HEK293 (cell line): ENCODE measurements around the gene DBN1.
A peak's percentile ranks its signal among the peaks of the same experiment; 100 is the strongest.

Source experiments
- BCL11A ChIP-seq: fragments of 450-650 bp; formaldehyde crosslinking; IDR thresholded peaks from 2 replicates; pipeline ENCODE4 v1.5.1; 2016; ENCODE audit warnings: low read depth, missing biosample characterization, missing genetic modification characterization
- BCL11B ChIP-seq: fragments of 450-650 bp; formaldehyde crosslinking; IDR thresholded peaks from 2 replicates; pipeline ENCODE4 v1.5.1; 2016; ENCODE audit warnings: low read depth, missing biosample characterization, missing genetic modification characterization
- BCL6B ChIP-seq: fragments of 450-650 bp; formaldehyde crosslinking; IDR thresholded peaks from 2 replicates; pipeline ENCODE4 v1.5.1; 2017; ENCODE audit warnings: missing biosample characterization, missing genetic modification characterization
- GLI4 ChIP-seq: fragments of 450-650 bp; formaldehyde crosslinking; IDR thresholded peaks from 2 replicates; pipeline ENCODE4 v1.5.1; 2016; ENCODE audit warnings: missing biosample characterization, missing genetic modification characterization
- HOXD13 ChIP-seq: sonication (generic); formaldehyde crosslinking; IDR thresholded peaks from 2 replicates; pipeline ENCODE4 v1.8.0; 2022; ENCODE audit warnings: missing genetic modification reagents, borderline replicate concordance
- IKZF3 ChIP-seq: fragments of 450-650 bp; IDR thresholded peaks from 2 replicates; pipeline ENCODE4 v1.5.0; 2018; ENCODE audit warnings: missing biosample characterization, mild to moderate bottlenecking, missing genetic modification characterization, moderate library complexity
- KLF17 ChIP-seq: fragments of 450-650 bp; formaldehyde crosslinking; IDR thresholded peaks from 2 replicates; pipeline ENCODE4 v1.5.1; 2016; ENCODE audit warnings: missing biosample characterization, missing genetic modification characterization
- MEIS1 ChIP-seq: sonication (generic); formaldehyde crosslinking; IDR thresholded peaks from 2 replicates; pipeline ENCODE4 v1.8.1; 2022; ENCODE audit warnings: missing genetic modification reagents, mild to moderate bottlenecking, borderline replicate concordance
- MZF1 ChIP-seq: fragments of 450-650 bp; formaldehyde crosslinking; IDR thresholded peaks from 2 replicates; pipeline ENCODE4 v1.5.1; 2017; ENCODE audit warnings: missing biosample characterization, missing genetic modification characterization, borderline replicate concordance
- OSR2 ChIP-seq: fragments of 450-650 bp; formaldehyde crosslinking; IDR thresholded peaks from 2 replicates; pipeline ENCODE4 v1.5.1; 2016; ENCODE audit warnings: missing biosample characterization, missing genetic modification characterization
- PRDM1 ChIP-seq: fragments of 450-650 bp; formaldehyde crosslinking; IDR thresholded peaks from 2 replicates; pipeline ENCODE4; 2016; ENCODE audit warnings: missing biosample characterization, missing genetic modification characterization
- RBAK ChIP-seq: fragments of 450-650 bp; formaldehyde crosslinking; IDR thresholded peaks from 2 replicates; pipeline ENCODE4 v1.5.1; 2016; ENCODE audit warnings: missing biosample characterization, missing genetic modification characterization
- SALL2 ChIP-seq: fragments of 450-650 bp; formaldehyde crosslinking; IDR thresholded peaks from 2 replicates; pipeline ENCODE4 v1.5.0; 2017; ENCODE audit warnings: missing biosample characterization, mild to moderate bottlenecking, missing genetic modification characterization, borderline replicate concordance
- TCF7L2 ChIP-seq: IDR thresholded peaks from 2 replicates; pipeline ENCODE4 v1.6.1; 2011; ENCODE audit warnings: low read depth, mild to moderate bottlenecking, inconsistent platforms, low read length, moderate library complexity, borderline replicate concordance
- WT1 ChIP-seq: fragments of 450-650 bp; formaldehyde crosslinking; IDR thresholded peaks from 2 replicates; pipeline ENCODE4 v1.5.1; 2016; ENCODE audit warnings: missing biosample characterization, missing genetic modification characterization
- ZBTB21 ChIP-seq: fragments of 450-650 bp; formaldehyde crosslinking; IDR thresholded peaks from 2 replicates; pipeline ENCODE4 v1.5.1; 2017; ENCODE audit warnings: missing biosample characterization, missing genetic modification characterization
- ZBTB7A ChIP-seq: fragments of 450-650 bp; formaldehyde crosslinking; IDR thresholded peaks from 2 replicates; pipeline ENCODE4 v1.5.1; 2016; ENCODE audit warnings: low read depth, missing biosample characterization, missing genetic modification characterization
- ZNF121 ChIP-seq: fragments of 450-650 bp; formaldehyde crosslinking; IDR thresholded peaks from 2 replicates; pipeline ENCODE4 v1.5.1; 2016; ENCODE audit warnings: missing biosample characterization, missing genetic modification characterization
- ZNF138 ChIP-seq: fragments of 450-650 bp; formaldehyde crosslinking; IDR thresholded peaks from 2 replicates; pipeline ENCODE4 v1.5.1; 2016; ENCODE audit warnings: missing biosample characterization, missing genetic modification characterization, borderline replicate concordance
- ZNF146 ChIP-seq: fragments of 450-650 bp; formaldehyde crosslinking; IDR thresholded peaks from 2 replicates; pipeline ENCODE4 v1.5.1; 2016; ENCODE audit warnings: missing biosample characterization, missing genetic modification characterization
- ZNF169 ChIP-seq: fragments of 450-650 bp; formaldehyde crosslinking; IDR thresholded peaks from 2 replicates; pipeline ENCODE4 v1.5.1; 2016; ENCODE audit warnings: missing biosample characterization, missing genetic modification characterization
- ZNF19 ChIP-seq: fragments of 450-650 bp; formaldehyde crosslinking; IDR thresholded peaks from 2 replicates; pipeline ENCODE4; 2016; ENCODE audit warnings: missing biosample characterization, missing genetic modification characterization, low read depth
- ZNF274 ChIP-seq, 2 experiments: fragments of 200-500 bp in 1 of 2; fragments of 450-650 bp in 1 of 2; sonication (Bioruptor generic) in 1 of 2; formaldehyde crosslinking in 1 of 2; IDR thresholded peaks; 2 replicates each; pipeline versions ENCODE4 v1.5.1 to v1.6.1; 2014 to 2016; ENCODE audit warnings: borderline replicate concordance in 1 of 2, inconsistent platforms in 1 of 2, low read length in 1 of 2, missing biosample characterization in 1 of 2, missing genetic modification characterization in 1 of 2
- ZNF513 ChIP-seq: fragments of 450-650 bp; IDR thresholded peaks from 2 replicates; pipeline ENCODE4 v1.5.1; 2018; ENCODE audit warnings: missing biosample characterization, missing genetic modification characterization
- ZNF544 ChIP-seq: fragments of 450-650 bp; formaldehyde crosslinking; IDR thresholded peaks from 2 replicates; pipeline ENCODE4 v1.5.0; 2017; ENCODE audit warnings: missing biosample characterization, missing genetic modification characterization
- ZNF560 ChIP-seq: fragments of 450-650 bp; formaldehyde crosslinking; IDR thresholded peaks from 2 replicates; pipeline ENCODE4 v1.5.1; 2017; ENCODE audit warnings: missing biosample characterization, missing genetic modification characterization, borderline replicate concordance
- ZNF580 ChIP-seq: fragments of 450-650 bp; formaldehyde crosslinking; IDR thresholded peaks from 2 replicates; pipeline ENCODE4 v1.5.1; 2016; ENCODE audit warnings: missing biosample characterization, missing genetic modification characterization
- ZNF585B ChIP-seq: fragments of 450-650 bp; formaldehyde crosslinking; IDR thresholded peaks from 2 replicates; pipeline ENCODE4 v1.5.1; 2016; ENCODE audit warnings: missing biosample characterization, missing genetic modification characterization
- ZNF629 ChIP-seq: fragments of 450-650 bp; formaldehyde crosslinking; IDR thresholded peaks from 2 replicates; pipeline ENCODE4 v1.5.1; 2017; ENCODE audit warnings: missing biosample characterization, missing genetic modification characterization
- ZNF654 ChIP-seq: fragments of 450-650 bp; formaldehyde crosslinking; IDR thresholded peaks from 2 replicates; pipeline ENCODE4 v1.5.1; 2016; ENCODE audit warnings: low read depth, missing biosample characterization, missing genetic modification characterization
- ZNF658 ChIP-seq: fragments of 450-650 bp; formaldehyde crosslinking; IDR thresholded peaks from 2 replicates; pipeline ENCODE4; 2016; ENCODE audit warnings: missing biosample characterization, missing genetic modification characterization
- ZNF747 ChIP-seq: fragments of 450-650 bp; formaldehyde crosslinking; IDR thresholded peaks from 2 replicates; pipeline ENCODE4 v1.5.1; 2016; ENCODE audit warnings: missing biosample characterization, missing genetic modification characterization
- ZNF837 ChIP-seq: fragments of 450-650 bp; formaldehyde crosslinking; IDR thresholded peaks from 2 replicates; pipeline ENCODE4 v1.5.1; 2016; ENCODE audit warnings: missing biosample characterization, missing genetic modification characterization
- ZSCAN16 ChIP-seq: fragments of 450-650 bp; formaldehyde crosslinking; IDR thresholded peaks from 2 replicates; pipeline ENCODE4 v1.5.1; 2016; ENCODE audit warnings: missing biosample characterization, missing genetic modification characterization
- ZSCAN18 ChIP-seq: fragments of 450-650 bp; formaldehyde crosslinking; IDR thresholded peaks from 2 replicates; pipeline ENCODE4 v1.5.1; 2016; ENCODE audit warnings: missing biosample characterization, missing genetic modification characterization

DBN1 gene

GRCh38 chr5:177516601-177517568 is 43.5 kb upstream of the DBN1 start, which contains the start of gene DDX41 (continued):
- peak; percentile 97 for TF ChIP-seq IKZF3 (tag by site-specific recombination)
- peak; percentile 75 for TF ChIP-seq ZNF513 (tag by site-specific recombination)
- TF ChIP-seq ZSCAN18: no peak
- no peak for TF ChIP-seq MEIS1 (CRISPR knock-in tag)
- TF ChIP-seq ZNF121 (tag by site-specific recombination): no peak
- no peak for TF ChIP-seq HOXD13 (CRISPR knock-in tag)
- TF ChIP-seq OSR2 (tag by site-specific recombination): no peak; the same call in 1 of the 2 replicates
- peak; percentile 96 for TF ChIP-seq ZNF580 (tag by site-specific recombination)
- TF ChIP-seq ZNF138 (tag by site-specific recombination): no peak
- no peak for TF ChIP-seq ZNF747 (tag by site-specific recombination)
- TF ChIP-seq KLF17 (tag by site-specific recombination): peak; percentile 93
- no peak for TF ChIP-seq ZNF146 (tag by site-specific recombination)
- TF ChIP-seq RBAK (tag by site-specific recombination): no peak
- no peak for TF ChIP-seq TCF7L2
- no peak; the same call in 1 of the 2 replicates for TF ChIP-seq ZBTB21 (tag by site-specific recombination)
- TF ChIP-seq ZSCAN16: no peak
- TF ChIP-seq ZNF658 (tag by site-specific recombination): no peak
- no peak for TF ChIP-seq BCL11A (tag by site-specific recombination)
- TF ChIP-seq ZNF274 (IDR thresholded peaks at IDR 0.05; ENCODE audit: low read length): no peak
- TF ChIP-seq ZNF274 (tag by site-specific recombination; IDR thresholded peaks at IDR 0.05; ENCODE audit: borderline replicate concordance): no peak
- TF ChIP-seq ZNF654 (tag by site-specific recombination): no peak
- TF ChIP-seq BCL11B (tag by site-specific recombination): no peak
- TF ChIP-seq GLI4 (tag by site-specific recombination): no peak
- no peak for TF ChIP-seq BCL6B (tag by site-specific recombination)
- 0 out of 2 replicates have a peak, but pooled peaks have one; percentile 38 for TF ChIP-seq ZBTB7A (tag by site-specific recombination)
- TF ChIP-seq WT1 (tag by site-specific recombination): peak; percentile 52
- no peak for TF ChIP-seq ZNF560
- TF ChIP-seq ZNF585B (tag by site-specific recombination): no peak
- peak; percentile 94 for TF ChIP-seq ZNF629 (tag by site-specific recombination)
- TF ChIP-seq PRDM1: no peak
- no peak for TF ChIP-seq ZNF19
- TF ChIP-seq ZNF837 (tag by site-specific recombination): 0 out of 2 replicates have a peak, but pooled peaks have one; percentile 32
- no peak for TF ChIP-seq SALL2
- no peak for TF ChIP-seq ZNF169
- no peak for TF ChIP-seq ZNF544 (tag by site-specific recombination)
- no peak for TF ChIP-seq MZF1 (tag by site-specific recombination)
